CD4-positive, alpha-beta T cell (primary cell): ENCODE data around the gene SLCO4C1. TPM values are rescaled to one million over a fixed set of nuclear protein-coding genes. Genes with fewer than 3 reads are reported as not detected.

Experiments
- ATAC-seq: fragments of 200-7000 bp; cut with Tn5 transposase; one replicate; pipeline ENCODE4 v1.10.0; 2022; ENCODE audit warnings: mild to moderate bottlenecking; ENCODE audit not compliant: poor library complexity
- CTCF ChIA-PET: fragments of 350-600 bp; sonication (Branson Sonifier 250); formaldehyde crosslinking; loops from one replicate; lab custom pipeline; 2021; ENCODE audit warnings: antibody characterized with exemption, inconsistent platforms; lab: Charles Lee
- POLR2A ChIA-PET: fragments of 350-600 bp; sonication (Branson Sonifier 250); formaldehyde crosslinking; loops from one replicate; lab custom pipeline; 2021; ENCODE audit warnings: antibody characterized with exemption, inconsistent platforms; lab: Charles Lee
- DNase-seq, 14 experiments: peaks; one replicate each; pipeline ENCODE4 v3.0.0-alpha.2; 2013 to 2020; ENCODE audit warnings: mixed read lengths in 2 of 14
- H3K27ac ChIP-seq, 2 donors: one replicate each; pipeline versions ENCODE4 v1.5.1 to v1.7.0; 2013; ENCODE audit warnings: low read length in 2 of 2, low read depth in 1 of 2, mild to moderate bottlenecking in 1 of 2
- H3K27me3 ChIP-seq, 2 experiments: 1 replicate in 1 of 2; 2 replicates in 1 of 2; pipeline versions ENCODE4 v1.6.1 to v1.7.0; 2013; ENCODE audit warnings: low read length in 2 of 2, control low read depth in 1 of 2, mild to moderate bottlenecking in 1 of 2, moderate library complexity in 1 of 2; ENCODE audit not compliant: insufficient read depth in 2 of 2, control insufficient read depth in 1 of 2
- H3K36me3 ChIP-seq: one replicate; pipeline ENCODE4 v1.6.1; 2013; ENCODE audit warnings: low read length, control low read depth; ENCODE audit not compliant: insufficient read depth
- H3K4me1 ChIP-seq: one replicate; pipeline ENCODE4 v1.6.1; 2013; ENCODE audit warnings: low read length, control low read depth; ENCODE audit not compliant: insufficient read depth
- H3K4me3 ChIP-seq: one replicate; pipeline ENCODE4 v1.5.1; 2013; ENCODE audit warnings: mild to moderate bottlenecking, low read length, moderate library complexity
- H3K9me3 ChIP-seq, 2 experiments: 1 replicate in 1 of 2; 2 replicates in 1 of 2; pipeline versions ENCODE4 v1.6.1 to v1.7.0; 2013; ENCODE audit warnings: low read length in 2 of 2, mild to moderate bottlenecking in 2 of 2, control low read depth in 1 of 2, moderate library complexity in 1 of 2; ENCODE audit not compliant: control insufficient read depth in 1 of 2, insufficient read depth in 1 of 2
- H3K27ac Mint-ChIP-seq: one replicate; pipeline ENCODE4 v1.8.0; 2020; ENCODE audit warnings: mixed read lengths
- H3K27me3 Mint-ChIP-seq: one replicate; pipeline ENCODE4 v1.8.0; 2021; ENCODE audit warnings: mixed read lengths
- H3K36me3 Mint-ChIP-seq: one replicate; pipeline ENCODE4 v1.8.0; 2021; ENCODE audit warnings: low read depth, mixed read lengths
- H3K4me1 Mint-ChIP-seq: one replicate; pipeline ENCODE4 v1.8.0; 2021; ENCODE audit warnings: low read depth, mixed read lengths
- H3K4me3 Mint-ChIP-seq: one replicate; pipeline ENCODE4 v1.8.0; 2020; ENCODE audit warnings: mild to moderate bottlenecking, mixed read lengths
- H3K9me3 Mint-ChIP-seq: one replicate; pipeline ENCODE4 v1.8.0; 2020; ENCODE audit warnings: mixed read lengths
- intact Hi-C, 2 experiments: fragments of 100-400 bp; cut with DNase I in 1 of 2; cut with micrococcal nuclease in 1 of 2; formaldehyde crosslinking; loops; one replicate each; pipeline versions ENCODE4 v1.15.1 to v1.9.0; 2023 to 2025; cut with DNase I, micrococcal nuclease
- total RNA-seq, 174 experiments: library from RNA in 2 of 174; stranded (reverse) in 2 of 174; gene quantifications; one replicate each; pipeline ENCODE4 v1.2.3 and lab custom pipeline; 2021 to 2026
- TF ChIP-seq, protein P1 (sequence below): fragments of 200-600 bp; IDR thresholded peaks from one replicate; pipeline ENCODE4 v1.8.0; 2022; ENCODE audit warnings: antibody characterized with exemption, mild to moderate bottlenecking

SLCO4C1 gene
- total RNA-seq, 2 experiments from 2014 or later: 0.06 to 0.11 TPM

DNA sequence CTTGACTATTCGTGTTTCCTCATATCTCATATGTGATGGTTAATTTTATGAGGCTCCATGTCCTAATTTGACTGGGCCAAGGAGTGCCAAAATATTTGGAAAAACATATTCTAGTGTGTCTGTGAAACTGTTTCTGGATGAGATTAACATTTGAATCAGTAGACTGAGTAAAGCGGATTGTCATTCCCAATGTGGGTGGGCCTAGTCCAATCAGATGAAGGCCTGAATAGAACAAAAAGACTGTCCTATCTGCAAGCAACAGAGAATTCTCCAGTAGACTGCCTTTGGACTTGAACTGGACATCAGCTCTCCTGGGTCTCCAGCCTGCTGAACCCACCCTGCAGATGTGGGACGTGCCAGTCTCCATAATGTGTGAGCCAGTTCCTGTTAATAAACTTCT, 13.5 kb upstream of the SLCO4C1 start:
- no peak overlapping the region for H3K27ac Mint-ChIP-seq
- POLR2A ChIA-PET: interaction anchor here (0.6 kb wide), 1 partner anchor 45 kb away, joined by 3 read pairs; no protein-coding TSS in a partner anchor

DNA sequence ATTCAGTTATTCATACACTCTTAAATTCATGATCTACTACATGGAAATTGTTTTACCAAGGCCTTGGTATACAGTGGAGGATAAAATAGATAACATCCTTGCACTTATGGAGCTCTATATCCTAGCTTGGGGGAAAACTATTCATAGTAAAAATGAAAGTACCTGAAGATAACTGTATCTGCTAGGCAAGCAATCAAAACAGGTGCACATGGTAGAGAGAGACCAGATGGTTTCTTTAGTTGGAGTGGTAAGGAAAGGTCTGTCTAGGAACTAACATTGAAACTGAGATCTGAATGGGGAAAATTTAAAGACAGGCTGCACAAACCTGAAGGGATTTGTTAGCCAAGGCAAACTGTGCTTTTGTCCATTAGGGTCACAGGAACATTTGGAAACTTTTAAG, 11.1 kb upstream of the SLCO4C1 start:
- DNase-seq (no peak), ATAC-seq (no peak)
- ChIA-PET CTCF (no interaction called here), POLR2A (no interaction called here)
- Histone ChIP-seq H3K4me1 (no peaks in the 10 kb centered on the region), H3K27ac (no peak overlapping the region), H3K4me3 (no peak overlapping the region), H3K36me3 (no peaks in the 10 kb centered on the region), H3K9me3 (no peaks in the 10 kb centered on the region), H3K27me3 (no peaks in the 10 kb centered on the region)
- no peak overlapping the region for H3K27ac Mint-ChIP-seq
- intact Hi-C loops: no loop called here
- no peaks in the 10 kb centered on the region for H3K9me3 Mint-ChIP-seq
- no peak overlapping the region for H3K4me3 Mint-ChIP-seq
- H3K27me3 Mint-ChIP-seq: no peaks in the 10 kb centered on the region
- TF ChIP-seq, protein P1, sequence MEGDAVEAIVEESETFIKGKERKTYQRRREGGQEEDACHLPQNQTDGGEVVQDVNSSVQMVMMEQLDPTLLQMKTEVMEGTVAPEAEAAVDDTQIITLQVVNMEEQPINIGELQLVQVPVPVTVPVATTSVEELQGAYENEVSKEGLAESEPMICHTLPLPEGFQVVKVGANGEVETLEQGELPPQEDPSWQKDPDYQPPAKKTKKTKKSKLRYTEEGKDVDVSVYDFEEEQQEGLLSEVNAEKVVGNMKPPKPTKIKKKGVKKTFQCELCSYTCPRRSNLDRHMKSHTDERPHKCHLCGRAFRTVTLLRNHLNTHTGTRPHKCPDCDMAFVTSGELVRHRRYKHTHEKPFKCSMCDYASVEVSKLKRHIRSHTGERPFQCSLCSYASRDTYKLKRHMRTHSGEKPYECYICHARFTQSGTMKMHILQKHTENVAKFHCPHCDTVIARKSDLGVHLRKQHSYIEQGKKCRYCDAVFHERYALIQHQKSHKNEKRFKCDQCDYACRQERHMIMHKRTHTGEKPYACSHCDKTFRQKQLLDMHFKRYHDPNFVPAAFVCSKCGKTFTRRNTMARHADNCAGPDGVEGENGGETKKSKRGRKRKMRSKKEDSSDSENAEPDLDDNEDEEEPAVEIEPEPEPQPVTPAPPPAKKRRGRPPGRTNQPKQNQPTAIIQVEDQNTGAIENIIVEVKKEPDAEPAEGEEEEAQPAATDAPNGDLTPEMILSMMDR: no peak
- no peaks in the 10 kb centered on the region for H3K4me1 Mint-ChIP-seq
- no peaks in the 10 kb centered on the region for H3K36me3 Mint-ChIP-seq

More for the DNA sequence above, 13.5 kb upstream of the SLCO4C1 start:
- no peak overlapping the region for H3K4me3 ChIP-seq
- no peaks in the 10 kb centered on the region for H3K9me3 ChIP-seq
- no peaks in the 10 kb centered on the region for H3K27me3 ChIP-seq
- CTCF ChIA-PET: no interaction called here
- intact Hi-C loops: no loop called here
- no peak for ATAC-seq
- H3K27me3 Mint-ChIP-seq: no peaks in the 10 kb centered on the region
- no peaks in the 10 kb centered on the region for H3K4me1 ChIP-seq
- no peaks in the 10 kb centered on the region for H3K36me3 ChIP-seq
- no peak for DNase-seq
- TF ChIP-seq, protein P1: no peak
- no peak overlapping the region for H3K4me3 Mint-ChIP-seq
- H3K4me1 Mint-ChIP-seq: no peaks in the 10 kb centered on the region
- H3K27ac ChIP-seq: no peak overlapping the region
- H3K9me3 Mint-ChIP-seq: no peaks in the 10 kb centered on the region
- H3K36me3 Mint-ChIP-seq: no peaks in the 10 kb centered on the region

DNA sequence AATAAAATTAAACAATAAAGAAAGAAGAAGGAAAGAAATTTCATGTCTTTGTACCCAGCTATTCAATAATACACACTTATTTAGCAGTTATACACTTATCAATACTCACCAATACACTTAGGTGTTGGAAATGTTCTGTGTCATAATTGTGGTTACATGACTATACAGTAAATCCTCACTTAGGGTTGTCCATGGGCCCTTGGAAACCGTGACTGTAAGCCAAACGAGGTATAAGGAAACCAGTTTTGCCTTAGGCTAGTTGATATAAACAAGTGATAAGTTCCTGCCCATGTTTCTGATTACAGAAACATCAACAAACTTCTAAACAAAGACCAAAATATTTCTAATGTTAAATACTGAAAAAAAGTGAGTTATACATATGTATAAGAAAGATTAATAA, 10.0 kb upstream of the SLCO4C1 start:
- H3K4me3 Mint-ChIP-seq: no peak overlapping the region
- TF ChIP-seq, protein P1: no peak
- no peaks in the 10 kb centered on the region for H3K4me1 Mint-ChIP-seq
- ATAC-seq: no peak
- Histone ChIP-seq H3K9me3 (no peaks in the 10 kb centered on the region), H3K27ac (no peak overlapping the region), H3K36me3 (no peaks in the 10 kb centered on the region), H3K4me1 (no peaks in the 10 kb centered on the region), H3K27me3 (no peaks in the 10 kb centered on the region), H3K4me3 (no peak overlapping the region)
- intact Hi-C loops: no loop called here
- H3K36me3 Mint-ChIP-seq: no peaks in the 10 kb centered on the region
- no peaks in the 10 kb centered on the region for H3K9me3 Mint-ChIP-seq
- H3K27ac Mint-ChIP-seq: no peak overlapping the region
- POLR2A ChIA-PET: no interaction called here
- no peak for DNase-seq
- CTCF ChIA-PET: no interaction called here
- no peaks in the 10 kb centered on the region for H3K27me3 Mint-ChIP-seq
